Neural cell (in vitro differentiated cells): ENCODE measurements around the gene MPEG1. TPM values are rescaled to one million over a fixed set of nuclear protein-coding genes. Genes with fewer than 3 reads are reported as not detected.

ENCODE experiments used
- H2AFZ ChIP-seq: fragments of 200-600, 300-800 bp; sonication (generic), shearing (Covaris generic); 2 replicates; pipeline ENCODE4 v1.6.0; 2014; ENCODE audit warnings: low read depth, mild to moderate bottlenecking, antibody characterized with exemption, low read length, moderate library complexity
- H3F3A ChIP-seq: fragments of 200-600 bp; shearing (Covaris generic); 2 replicates; pipeline ENCODE4 v1.6.1; 2016; ENCODE audit warnings: mild to moderate bottlenecking, moderate library complexity, mixed read lengths, antibody characterized with exemption, low read length; ENCODE audit not compliant: insufficient read depth, poor library complexity, severe bottlenecking
- H3K27ac ChIP-seq: fragments of 200-600, 300-800 bp; sonication (generic), shearing (Covaris generic); 2 replicates; pipeline ENCODE4 v1.5.1; 2014; ENCODE audit warnings: mild to moderate bottlenecking, low read length, moderate library complexity
- H3K27me3 ChIP-seq: fragments of 300-800, 200-600 bp; sonication (generic), shearing (Covaris generic); 2 replicates; pipeline ENCODE4 v1.6.0; 2014; ENCODE audit warnings: mild to moderate bottlenecking, low read depth, low read length, moderate library complexity; ENCODE audit not compliant: insufficient read depth
- H3K36me3 ChIP-seq: fragments of 300-800, 200-600 bp; sonication (generic), shearing (Covaris generic); 2 replicates; pipeline ENCODE4 v1.5.1; 2014; ENCODE audit warnings: mild to moderate bottlenecking, antibody characterized with exemption, low read length, moderate library complexity; ENCODE audit not compliant: insufficient read depth
- H3K4me2 ChIP-seq: fragments of 300-800, 200-600 bp; sonication (generic), shearing (Covaris generic); 2 replicates; pipeline ENCODE4 v1.6.0; 2014; ENCODE audit warnings: mild to moderate bottlenecking, low read length
- H3K4me3 ChIP-seq: fragments of 300-800, 200-600 bp; sonication (generic), shearing (Covaris generic); 2 replicates; pipeline ENCODE4 v1.5.1; 2014; ENCODE audit warnings: mild to moderate bottlenecking, low read length, moderate library complexity
- H3K79me2 ChIP-seq: fragments of 200-600 bp; shearing (Covaris generic); replicated peaks from 2 replicates; pipeline ENCODE4 v1.6.0; 2014; ENCODE audit warnings: mild to moderate bottlenecking, low read length, moderate library complexity; ENCODE audit not compliant: insufficient read depth
- H3K9ac ChIP-seq: fragments of 300-800, 200-600 bp; sonication (generic), shearing (Covaris generic); 2 replicates; pipeline ENCODE4 v1.6.1; 2016; ENCODE audit warnings: mild to moderate bottlenecking, low read length, mixed read lengths
- H3K9me2 ChIP-seq: fragments of 200-600 bp; shearing (Covaris generic); 2 replicates; pipeline ENCODE4 v1.6.1; 2016; ENCODE audit warnings: mild to moderate bottlenecking, low read length, mixed read lengths; ENCODE audit not compliant: insufficient read depth
- H3K9me3 ChIP-seq: fragments of 200-600, 300-800 bp; sonication (generic), shearing (Covaris generic); 2 replicates; pipeline ENCODE4 v1.6.1; 2016; ENCODE audit warnings: mild to moderate bottlenecking, mixed run types, low read length, moderate library complexity, mixed read lengths
- H4K20me1 ChIP-seq: fragments of 200-600 bp; shearing (Covaris generic); 2 replicates; pipeline ENCODE4 v1.6.1; 2016; ENCODE audit warnings: mild to moderate bottlenecking, mixed run types; ENCODE audit not compliant: insufficient read depth
- CTCF ChIP-seq: fragments of 450-650 bp; IDR thresholded peaks from 2 replicates; pipeline ENCODE4 v1.5.1; 2014; ENCODE audit warnings: antibody characterized with exemption, mild to moderate bottlenecking, moderate library complexity; ENCODE audit not compliant: poor library complexity, severe bottlenecking
- EP300 ChIP-seq: fragments of 450-650 bp; conservative IDR thresholded peaks from 2 replicates; pipeline ENCODE4 v1.6.1; 2014; ENCODE audit warnings: antibody characterized with exemption, mild to moderate bottlenecking, moderate library complexity; ENCODE audit not compliant: poor library complexity, severe bottlenecking
- EZH2 ChIP-seq: fragments of 200-600, 300-800 bp; shearing (Covaris generic), sonication (generic); IDR thresholded peaks from 2 replicates; pipeline ENCODE4 v1.6.1; 2014; ENCODE audit warnings: antibody characterized with exemption, low read length, borderline replicate concordance, mild to moderate bottlenecking; ENCODE audit not compliant: insufficient read depth, poor library complexity, severe bottlenecking
- MXI1 ChIP-seq: fragments of 450-650 bp; conservative IDR thresholded peaks from 2 replicates; pipeline ENCODE4 v1.6.1; 2014; ENCODE audit warnings: antibody characterized with exemption, mild to moderate bottlenecking; ENCODE audit not compliant: poor library complexity, severe bottlenecking
- POLR2AphosphoS5 ChIP-seq: IDR thresholded peaks from 2 replicates; pipeline ENCODE4 v1.6.1; 2012
- RAD21 ChIP-seq: fragments of 450-650 bp; conservative IDR thresholded peaks from 2 replicates; pipeline ENCODE4 v1.6.1; 2014; ENCODE audit warnings: antibody characterized with exemption, mild to moderate bottlenecking, moderate library complexity
- REST ChIP-seq: IDR thresholded peaks from 2 replicates; pipeline ENCODE4 v1.6.1; 2012; ENCODE audit warnings: borderline replicate concordance
- SMC3 ChIP-seq: fragments of 450-650 bp; conservative IDR thresholded peaks from 2 replicates; pipeline ENCODE4 v1.6.1; 2014; ENCODE audit warnings: antibody characterized with exemption, mild to moderate bottlenecking, moderate library complexity; ENCODE audit not compliant: poor library complexity
- TAF1 ChIP-seq: IDR thresholded peaks from 2 replicates; pipeline ENCODE4 v1.6.1; 2012; ENCODE audit warnings: low read depth
- polyA plus RNA-seq: library from polyadenylated mRNA; depleted of rRNA; stranded (reverse); fragments of >200 nt; gene quantifications from 2 replicates; pipeline ENCODE4 v1.2.3, GENCODE V29; 2014

Gene MPEG1
- polyA plus RNA-seq, 1 donor from 2014 or later: 0.21 TPM

GRCh38 chr11:59261150-59261549 is 48.4 kb upstream of the MPEG1 start:
- H3F3A ChIP-seq: no peaks in the 10 kb centered on the region
- H3K9me3 ChIP-seq: no peaks in the 10 kb centered on the region
- no peak overlapping the region for H3K4me2 ChIP-seq
- no peaks in the 10 kb centered on the region for H3K79me2 ChIP-seq
- no peaks in the 10 kb centered on the region for H3K36me3 ChIP-seq
- H2AFZ ChIP-seq: no peak overlapping the region
- no peak overlapping the region for H3K9ac ChIP-seq
- TF ChIP-seq EP300: no peak
- no peak for TF ChIP-seq RAD21
- no peak for TF ChIP-seq SMC3
- no peak for TF ChIP-seq POLR2AphosphoS5
- TF ChIP-seq CTCF: no peak
- TF ChIP-seq REST: no peak
- TF ChIP-seq MXI1: no peak
- no peak for TF ChIP-seq TAF1
- no peak for TF ChIP-seq EZH2
- H4K20me1 ChIP-seq: no peaks in the 10 kb centered on the region
- no peaks in the 10 kb centered on the region for H3K27me3 ChIP-seq
- no peaks in the 10 kb centered on the region for H3K9me2 ChIP-seq
- H3K27ac ChIP-seq: no peak overlapping the region
- no peak overlapping the region for H3K4me3 ChIP-seq

GRCh38 chr11:59259867-59260475 is 47.2 kb upstream of the MPEG1 start:
- TF ChIP-seq TAF1: no peak
- TF ChIP-seq MXI1: no peak
- TF ChIP-seq EZH2: no peak
- TF ChIP-seq EP300: no peak
- no peak for TF ChIP-seq SMC3
- TF ChIP-seq REST: no peak
- no peak for TF ChIP-seq RAD21
- TF ChIP-seq CTCF: no peak
- TF ChIP-seq POLR2AphosphoS5: no peak
- Histone ChIP-seq H3K9me2 (no peaks in the 10 kb centered on the region), H3K27ac (no peak overlapping the region), H3K4me2 (no peak overlapping the region), H3F3A (no peaks in the 10 kb centered on the region), H3K9me3 (no peaks in the 10 kb centered on the region), H2AFZ (no peak overlapping the region), H3K27me3 (no peaks in the 10 kb centered on the region), H3K36me3 (no peaks in the 10 kb centered on the region), H3K79me2 (no peaks in the 10 kb centered on the region), H4K20me1 (no peaks in the 10 kb centered on the region), H3K4me3 (no peak overlapping the region), H3K9ac (no peak overlapping the region)
